ENCODE results near the gene RBM48. TPM values are rescaled to one million over a fixed set of nuclear protein-coding genes. Genes with fewer than 3 reads are reported as not detected.

RBM48 gene
- total and polyA plus RNA-seq, 2 of the 8 experiments (the other 6 are each of a cell fraction or from before 2014, with no cell fraction given) = 4.3 to 8.6 TPM

DNA sequence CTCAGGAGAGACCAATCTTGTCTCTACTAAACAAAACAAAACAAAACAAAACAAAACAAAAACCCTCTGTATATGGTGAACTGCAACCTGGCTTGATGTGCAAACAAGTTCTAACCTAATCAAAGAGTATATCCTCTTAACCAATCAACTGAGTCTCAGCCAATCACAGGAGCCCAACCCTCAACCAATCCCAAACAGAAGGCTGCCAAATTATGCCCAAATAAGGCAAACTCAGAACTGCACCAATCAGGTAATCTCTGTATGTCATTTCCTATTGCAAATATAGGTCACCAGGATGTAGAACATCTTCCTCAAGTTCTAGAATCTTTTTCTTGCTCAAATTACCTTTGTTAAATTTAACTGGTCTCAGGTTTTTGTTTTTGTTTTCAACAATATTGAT, 56.4 kb downstream of the RBM48 start:
- Histone ChIP-seq H3K79me1 (ENCODE audit: low read depth, low read length) (0 out of 2 replicates have a peak, but pooled peaks cover 2% of the 10 kb centered on the region), H4K20me1 (replicated peaks in 1 of 2; ENCODE audit: control insufficient read depth in 1 of 2, insufficient read depth in 2 of 2, low read length in 2 of 2) (peaks cover 5 to 14% of the 10 kb centered on the region in 2 experiments), H4K91ac (replicated peaks; ENCODE audit: insufficient read length, low read length) (no peak overlapping the region), H3K9me3 (ENCODE audit: insufficient read depth in 2 of 2, low read depth in 1 of 2, low read length in 1 of 2) (no peaks in the 10 kb centered on the region), H3K4ac (replicated peaks; ENCODE audit: insufficient read length, low read depth, low read length) (no peak overlapping the region), H2AK5ac (ENCODE audit: low read depth, low read length) (no peak overlapping the region), H3K27me3 (replicated peaks in 1 of 4; ENCODE audit: control insufficient read depth in 3 of 4, extremely low read depth in 1 of 4, insufficient read depth in 3 of 4, low read length in 3 of 4) (no peaks in the 10 kb centered on the region), H3K23ac (ENCODE audit: insufficient read length) (no peak overlapping the region), H4K5ac (ENCODE audit: insufficient read length, low read depth, low read length) (no peak overlapping the region), H4K8ac (ENCODE audit: extremely low read depth, insufficient read depth, low read length) (no peak overlapping the region), H3K23me2 (ENCODE audit: low read depth, low read length) (0 out of 2 replicates have a peak, but pooled peaks cover 3% of the 10 kb centered on the region), H2BK5ac (ENCODE audit: low read depth, low read length) (no peak overlapping the region), H2BK120ac (replicated peaks; ENCODE audit: low read depth, low read length) (no peak overlapping the region), H3K4me3 (ENCODE audit: extremely low read depth in 1 of 4, insufficient read depth in 2 of 4, low read depth in 3 of 4, low read length in 4 of 4) (no peak overlapping the region), H2BK15ac (ENCODE audit: low read length) (no peak overlapping the region), H3K56ac (replicated peaks; ENCODE audit: insufficient read length, low read depth, low read length) (no peak overlapping the region), H3K4me1 (replicated peaks in 1 of 4; ENCODE audit: control insufficient read depth in 3 of 4, insufficient read depth in 4 of 4, low read length in 3 of 4) (peaks cover 0 to 5% (median 0%) of the 10 kb centered on the region in 4 experiments; a peak in 3 of 7 replicates), H3K14ac (ENCODE audit: insufficient read length) (no peak overlapping the region), H2AFZ (ENCODE audit: low read length) (no peak overlapping the region), H3K79me2 (ENCODE audit: control insufficient read depth in 1 of 2, insufficient read depth in 2 of 2, low read length in 2 of 2) (peaks cover 29 to 97% of the 10 kb centered on the region in 2 experiments), H2BK20ac (ENCODE audit: low read length) (no peak overlapping the region), H2BK12ac (ENCODE audit: low read depth, low read length) (no peak overlapping the region), H3K4me2 (ENCODE audit: insufficient read depth in 1 of 2, low read depth in 2 of 2, low read length in 2 of 2) (no peak overlapping the region), H3K27ac (ENCODE audit: low read depth, low read length) (peak overlapping the region; percentile 39; the same call in 1 of the 2 replicates), H3K36me3 (ENCODE audit: control insufficient read depth in 2 of 4, insufficient read depth in 4 of 4, low read length in 3 of 4) (peaks cover 3 to 13% (median 7%) of the 10 kb centered on the region in 4 experiments; a peak in 4 of 8 replicates), H3K18ac (ENCODE audit: extremely low read depth, low read length) (no peak overlapping the region), H3K9ac (replicated peaks in 1 of 4; ENCODE audit: extremely low read depth in 1 of 4, low read depth in 3 of 4, low read length in 3 of 4) (no peak overlapping the region)
- CTCF ChIA-PET (ENCODE audit: partially characterized antibody) = interaction anchor here (0.7 to 1.2 kb wide), 2 partner anchors 27 to 812 kb away, joined by 3 read pairs; no protein-coding TSS in a partner anchor
- DNase-seq (ENCODE audit: low read depth in 1 of 2, low spot score in 2 of 2) (no peak), FAIRE-seq (no peak)
- POLR2A ChIA-PET (ENCODE audit: partially characterized antibody) = interaction anchor here (0.5 to 1.4 kb wide), 4 partner anchors 12 to 56 kb away, joined by 3 to 5 read pairs (median 3); partner anchors contain the start of genes PEX1 and RBM48
- TF ChIP-seq FOSL1 (IDR thresholded peaks at IDR 0.05; ENCODE audit: insufficient read depth, low read depth, low read length) = no peak
- TF ChIP-seq SP1 (IDR thresholded peaks at IDR 0.05; ENCODE audit: low read depth, low read length) = peak; percentile 25; the same call in 1 of the 2 replicates
- no peak for TF ChIP-seq SIN3A (conservative IDR thresholded peaks at IDR 0.05 in 1 of 2, IDR thresholded peaks at IDR 0.05 in 1 of 2; ENCODE audit: low read depth in 1 of 2, low read length in 2 of 2)
- TF ChIP-seq SRF (IDR thresholded peaks at IDR 0.05; ENCODE audit: low read depth, low read length) = peak; percentile 100
- TF ChIP-seq SIX5 (IDR thresholded peaks at IDR 0.05; ENCODE audit: low read depth, low read length) = no peak
- peak; percentile 13; the same call in 1 of the 2 replicates for TF ChIP-seq MAFK (IDR thresholded peaks at IDR 0.05; ENCODE audit: low read depth, low read length)

Measured in H1 (cell line).